HG03039 (cell line): ENCODE measurements around the gene SAMD10.
"Not testable (repeated sequence)": the region's sequence is repeated elsewhere in the genome, so short reads cannot be mapped to it uniquely, and the experiment has no call there.

Experiments used
- ATAC-seq: cut with Tn5 transposase; IDR thresholded peaks from one replicate; pipeline ENCODE4 v1.9.1; 2021; ENCODE audit warnings: mild to moderate bottlenecking, moderate library complexity; ENCODE audit not compliant: unreplicated experiment

Gene SAMD10

GRCh38 chr20:63969838-63970713 is 9.4 kb downstream of the SAMD10 start, which contains the start of gene ZNF512B:
Gene ZNF512B (minus strand): TSS chr20:63969930. CDS start chr20:63967950, 1,980 bp downstream.
- ATAC-seq = no peak

DNA sequence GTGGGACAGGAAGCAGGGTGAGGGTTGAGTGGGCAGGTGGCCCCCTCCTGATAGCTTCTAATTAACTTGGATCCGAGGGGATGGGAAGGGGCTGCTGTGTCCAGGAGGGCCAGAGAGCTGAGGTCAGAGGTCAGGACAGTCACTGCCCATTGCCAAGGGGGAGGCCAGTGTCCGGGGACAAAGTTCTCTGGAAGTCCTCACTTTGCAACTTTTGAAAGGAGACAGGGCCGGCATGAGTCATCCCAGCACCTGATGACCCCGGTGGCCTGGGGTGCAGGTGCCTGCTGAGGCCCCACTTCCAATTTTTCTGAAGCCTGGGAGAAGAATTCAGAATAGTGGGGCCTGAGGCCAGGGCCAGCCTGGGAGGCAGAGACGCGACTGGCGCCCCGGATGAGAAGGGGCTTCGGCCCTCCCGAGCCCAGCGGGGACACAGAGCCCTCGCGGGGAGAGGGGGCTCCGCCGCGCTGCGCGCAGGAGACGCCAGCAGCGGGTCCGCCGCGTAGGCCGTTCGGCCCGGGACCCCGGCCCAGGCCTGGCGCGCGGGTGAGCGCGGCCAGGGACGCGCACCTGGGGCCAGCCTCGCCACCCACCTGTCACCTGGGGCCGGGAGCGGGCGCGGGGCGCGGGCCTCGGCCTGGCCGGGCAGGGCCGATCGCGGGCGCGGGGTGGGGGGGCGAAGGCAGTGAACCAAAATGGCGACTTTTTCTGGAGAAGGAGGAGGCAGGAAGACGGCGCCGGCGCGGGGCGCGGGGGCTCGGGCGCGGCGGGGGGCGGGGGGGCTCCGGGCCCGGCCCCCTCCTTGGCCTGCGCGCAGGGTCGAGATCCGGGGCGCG is 10.3 kb downstream of the SAMD10 start:
- no peak for ATAC-seq

DNA sequence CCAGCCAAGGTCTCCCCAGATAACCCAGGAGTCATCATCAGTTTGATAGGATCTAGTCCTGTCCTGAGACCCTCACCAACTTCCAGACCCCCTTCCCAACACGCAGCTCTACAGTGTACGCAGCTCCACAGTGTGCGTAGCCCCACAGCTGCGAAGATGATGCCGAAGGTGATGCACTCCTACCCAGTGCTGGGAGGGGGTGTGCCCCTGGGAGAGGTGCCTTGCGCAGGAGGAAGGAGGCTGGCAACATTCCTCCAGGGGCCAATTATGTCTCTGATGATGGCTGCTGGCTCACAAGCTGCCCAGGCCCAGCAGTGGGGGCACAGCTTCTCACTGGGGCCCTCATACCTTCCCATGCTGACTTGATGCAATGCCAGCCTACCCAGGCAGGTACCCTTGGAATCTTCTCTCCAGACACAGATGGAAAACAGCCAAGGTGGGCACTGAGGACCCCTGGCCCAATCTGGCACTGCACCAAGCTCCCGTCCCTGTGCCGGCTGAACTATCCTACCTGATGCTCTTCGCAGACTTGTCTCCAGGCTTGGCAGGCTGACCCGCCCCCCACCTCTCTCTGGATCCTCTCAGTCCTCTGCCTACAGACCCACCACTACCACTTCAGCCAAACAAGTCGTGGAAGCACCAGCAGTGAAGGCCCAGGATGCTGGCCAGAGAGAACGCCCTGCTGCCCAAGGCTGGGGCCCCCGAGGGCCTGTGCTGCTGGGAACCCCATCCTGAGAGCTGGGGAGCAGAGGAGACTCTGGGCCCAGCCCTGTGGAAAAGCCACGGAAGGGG is 11.1 kb downstream of the SAMD10 start:
- no peak for ATAC-seq

DNA sequence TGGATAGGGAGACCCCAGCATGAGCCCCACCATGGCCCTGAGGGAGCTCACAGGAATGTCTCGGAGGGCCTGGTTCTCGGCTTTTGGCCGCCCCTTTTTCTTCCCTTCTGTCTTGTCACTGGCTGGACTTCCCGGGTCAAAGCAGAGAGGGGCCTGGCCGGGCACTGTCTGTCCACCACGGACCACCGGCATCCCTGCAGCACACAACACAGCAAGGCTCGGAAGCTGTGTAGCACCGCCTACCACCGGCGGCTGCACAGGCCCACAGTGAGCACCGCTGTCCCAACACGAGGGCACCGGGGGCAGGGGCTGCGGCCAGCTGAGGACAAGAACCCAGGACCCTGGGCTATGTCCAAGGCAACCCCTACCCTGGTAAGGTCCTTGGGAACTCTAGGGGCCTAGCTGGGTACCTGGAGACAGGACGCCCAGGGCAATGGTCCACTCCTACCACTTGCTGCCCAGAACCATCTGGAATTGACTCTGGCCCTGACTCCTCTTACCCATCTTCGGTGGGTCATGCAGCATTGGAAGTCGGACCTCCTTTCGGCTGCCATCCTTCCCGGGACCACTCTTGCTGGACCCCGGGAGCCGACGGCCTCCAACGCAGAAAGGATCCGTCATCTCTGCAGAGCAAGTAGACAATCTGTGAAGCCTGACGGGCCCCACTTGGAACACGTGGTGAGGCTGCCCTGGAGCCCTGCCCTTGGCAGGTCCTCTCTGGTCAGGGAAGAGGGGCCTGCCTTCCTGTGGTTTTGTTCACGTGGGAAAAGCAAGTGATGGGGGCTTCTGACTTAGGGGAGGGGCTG is 11.9 kb downstream of the SAMD10 start:
- ATAC-seq = no peak

GRCh38 chr20:63966944-63967322 is 12.5 kb downstream of the SAMD10 start:
- no peak for ATAC-seq

DNA sequence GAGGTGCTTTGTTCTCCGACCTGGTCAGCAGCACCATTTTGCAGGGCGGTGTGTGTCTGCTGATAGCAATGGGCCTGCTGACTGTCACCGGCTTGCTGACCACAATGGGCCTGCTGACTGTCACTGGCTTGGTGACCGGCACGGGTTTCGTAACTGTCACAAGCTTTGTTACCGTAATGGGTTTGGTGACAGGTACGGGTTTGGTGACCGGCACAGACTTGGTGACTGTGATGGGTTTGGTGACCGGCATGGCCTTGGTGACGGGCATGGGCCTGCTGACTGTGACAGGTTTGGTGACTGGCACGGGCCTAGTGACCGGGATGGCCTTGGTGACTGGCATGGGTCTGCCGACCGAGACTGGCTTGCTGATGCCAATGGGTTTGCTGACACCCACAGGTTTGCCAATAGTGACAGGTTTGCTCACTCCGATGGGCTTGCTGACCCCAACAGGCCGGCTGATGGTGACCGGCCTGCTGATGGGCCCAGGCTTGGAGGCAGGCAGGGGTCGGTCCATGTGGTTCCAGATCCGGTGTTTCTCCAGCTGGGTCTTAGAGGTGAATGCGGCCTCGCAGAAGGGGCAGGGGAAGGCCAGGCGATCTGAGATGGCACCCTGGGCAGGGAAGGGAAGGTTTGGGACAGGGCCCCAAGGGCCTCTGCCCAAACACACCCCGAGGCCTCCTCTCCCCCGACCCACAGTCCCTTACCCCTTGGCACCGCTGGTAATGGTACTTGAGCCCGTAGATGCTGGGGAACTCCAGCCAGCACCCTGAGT is 13.1 kb downstream of the SAMD10 start:
- ATAC-seq = no peak

GRCh38 chr20:63964412-63964811 is 15.0 kb downstream of the SAMD10 start:
- ATAC-seq = no peak

GRCh38 chr20:63963784-63964301 is 15.6 kb downstream of the SAMD10 start:
- no peak for ATAC-seq

DNA sequence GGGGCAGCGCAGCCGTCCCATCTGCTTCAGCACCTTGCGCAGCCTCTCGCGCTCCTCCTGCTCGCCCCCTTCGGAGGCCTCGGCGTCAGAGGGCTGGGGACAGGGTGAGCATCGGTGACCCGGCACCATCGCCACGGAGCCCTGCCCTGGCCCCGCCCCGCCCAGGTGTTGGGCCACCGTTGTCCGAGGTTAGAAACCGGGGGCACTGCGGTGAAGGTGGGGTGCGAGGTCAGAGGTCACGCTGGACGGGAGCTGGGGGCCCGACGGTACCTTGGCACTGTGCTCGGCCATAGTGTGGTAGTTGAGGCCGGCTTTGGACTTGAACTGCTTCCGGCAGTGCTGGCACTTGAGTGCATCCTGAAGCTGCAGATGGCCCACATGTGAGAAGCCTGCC is 16.1 kb downstream of the SAMD10 start:
- ATAC-seq = no peak

DNA sequence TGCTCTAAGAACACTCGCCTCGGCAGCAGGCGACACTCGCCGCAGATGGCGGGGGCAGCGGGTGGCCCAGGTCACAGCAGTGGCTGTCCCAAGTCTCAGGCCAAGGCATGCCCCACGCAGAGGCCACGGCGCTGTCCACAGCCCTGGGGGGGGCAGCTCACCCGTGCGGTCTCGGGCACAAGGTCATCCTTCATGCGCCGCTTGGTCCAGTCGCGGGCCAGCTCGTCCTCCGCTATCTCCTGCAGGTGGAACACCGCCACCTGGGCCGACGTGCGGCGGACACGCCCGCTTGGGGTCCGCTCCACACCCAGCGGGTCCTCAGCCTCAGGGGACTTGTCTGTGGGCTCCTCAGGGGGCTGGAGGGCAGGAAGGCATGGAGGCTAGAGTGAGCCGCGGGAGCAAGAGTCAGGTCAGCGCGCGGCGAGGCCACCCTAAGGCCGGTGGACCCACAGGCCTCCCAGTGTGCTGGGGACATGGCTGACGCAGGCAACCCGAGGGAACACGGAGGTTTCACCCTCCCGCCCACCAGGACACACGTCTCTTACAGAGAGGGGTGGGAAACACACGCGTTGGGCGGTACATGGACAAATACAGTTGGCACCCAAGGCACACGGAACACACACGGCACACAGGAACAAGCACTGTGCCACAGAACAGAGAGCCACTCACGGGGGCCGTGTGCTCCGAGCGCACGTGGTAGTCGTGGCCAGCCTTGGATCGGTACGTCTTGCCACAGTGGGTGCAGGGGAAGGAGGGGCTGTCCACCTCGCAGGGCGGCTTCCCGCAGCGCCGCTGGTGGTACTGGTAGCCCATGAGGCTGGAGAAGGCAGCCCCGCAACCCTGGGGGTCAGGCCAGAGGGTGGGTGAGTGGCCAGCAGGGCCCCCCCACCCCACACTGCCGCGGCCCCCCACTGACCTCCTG is 16.8 kb downstream of the SAMD10 start:
- no peak for ATAC-seq

DNA sequence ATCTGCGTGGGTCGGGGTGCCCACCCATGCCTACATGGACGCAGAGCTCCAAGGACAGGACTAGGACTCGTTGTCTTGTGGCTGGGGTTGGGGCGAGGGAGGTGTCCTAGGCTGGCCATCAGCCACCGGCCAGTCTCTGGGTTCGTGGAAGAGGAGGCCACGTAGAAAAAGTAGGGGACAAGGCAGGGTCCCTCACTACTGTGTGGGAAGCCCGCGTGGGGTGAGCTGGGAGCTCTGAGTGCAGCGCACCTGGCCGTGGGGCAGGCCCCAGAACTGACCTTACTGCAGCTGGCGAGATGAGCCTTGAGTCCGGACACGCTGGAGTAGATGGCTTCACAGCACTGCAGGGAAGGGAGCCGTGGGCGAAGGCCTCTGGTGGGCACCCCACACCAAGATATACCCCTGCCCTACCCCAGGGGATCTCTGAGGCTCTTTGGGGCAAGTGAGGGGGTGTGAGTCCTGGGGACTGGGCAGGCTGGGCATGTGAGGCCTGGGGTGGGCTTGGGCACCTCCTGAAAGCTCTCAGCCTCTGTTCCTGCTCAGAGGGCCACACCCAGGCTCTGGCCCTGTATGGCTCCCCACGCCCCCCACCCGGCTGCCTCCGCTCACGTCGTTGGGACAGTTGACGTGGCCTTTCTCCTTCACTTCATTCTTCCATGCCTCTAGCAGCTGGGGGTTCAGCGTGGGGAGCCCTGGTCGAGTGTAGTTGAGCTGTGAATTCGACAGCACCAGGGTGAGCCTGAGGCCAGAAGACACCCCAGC is 17.6 kb downstream of the SAMD10 start:
- ATAC-seq = no peak

- not testable (repeated sequence) for ATAC-seq
These were observed 18.5 kb downstream of the SAMD10 start for GRCh38 chr20:63960654-63961621.

DNA sequence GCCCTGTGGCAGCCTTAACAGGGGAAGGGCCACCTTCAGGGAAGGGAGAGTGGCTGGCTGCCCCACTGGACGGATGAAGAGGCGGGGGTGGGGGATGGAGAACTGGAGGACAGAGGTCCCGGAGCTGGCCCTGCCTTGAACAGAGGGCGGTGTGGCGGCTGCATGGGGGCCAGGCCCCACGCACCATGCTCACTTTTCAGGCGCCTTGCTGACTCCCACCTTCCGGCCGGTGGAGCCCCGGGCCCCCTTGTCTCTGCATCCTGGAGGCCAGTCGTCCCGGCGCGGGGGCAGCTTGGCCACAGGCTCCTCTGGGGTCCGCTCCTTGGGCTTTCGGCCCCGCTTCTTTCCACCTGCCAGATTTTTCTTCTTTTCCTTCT is 19.8 kb downstream of the SAMD10 start:
- no peak for ATAC-seq

- no peak for ATAC-seq
These were observed 20.3 kb downstream of the SAMD10 start for GRCh38 chr20:63958964-63959698.

DNA sequence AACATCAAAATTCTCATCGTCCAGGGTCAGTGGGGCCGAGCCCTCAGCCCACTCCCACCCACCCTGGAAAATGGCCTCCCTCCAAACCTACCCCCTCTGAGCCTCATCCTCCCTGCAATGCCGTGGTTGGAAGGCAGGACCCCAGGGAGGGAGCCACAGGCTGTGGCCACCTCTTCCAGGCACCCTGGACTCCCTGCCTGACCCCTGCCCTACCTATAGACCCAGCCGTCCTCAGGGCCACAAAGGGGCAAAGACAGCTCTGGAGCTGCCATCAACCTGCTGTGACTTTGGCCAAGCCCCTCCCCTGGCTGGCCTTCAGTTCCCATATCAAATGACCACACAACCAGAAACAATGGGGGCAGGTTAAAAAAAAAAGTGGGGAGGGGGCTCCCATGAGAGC is 21.0 kb downstream of the SAMD10 start:
- ATAC-seq = no peak
